Smooth muscle cell (in vitro differentiated cells): ENCODE data around the gene PRKAG3. TPM values are rescaled to one million over a fixed set of nuclear protein-coding genes. Genes with fewer than 3 reads are reported as not detected.

Experiments used
- DNase-seq: peaks from one replicate; lab custom pipeline; 2025; ENCODE audit not compliant: unreplicated experiment; lab: John Stamatoyannopoulos, UW
- H2AFZ ChIP-seq: fragments of 200-600 bp; sonication (generic); 2 replicates; pipeline ENCODE4 v1.6.0; 2016; ENCODE audit warnings: antibody characterized with exemption, low read depth, mild to moderate bottlenecking
- H3F3A ChIP-seq: fragments of 200-600 bp; sonication (generic); 2 replicates; pipeline ENCODE4 v1.6.0; 2017; ENCODE audit warnings: antibody characterized with exemption, low read depth
- H3K27ac ChIP-seq: fragments of 200-600 bp; sonication (generic); 2 replicates; pipeline ENCODE4 v1.5.1; 2016; ENCODE audit warnings: low read depth, mild to moderate bottlenecking
- H3K27me3 ChIP-seq: fragments of 200-600 bp; sonication (generic); 2 replicates; pipeline ENCODE4 v1.6.1; 2016; ENCODE audit warnings: low read depth, mild to moderate bottlenecking
- H3K36me3 ChIP-seq: fragments of 200-600 bp; sonication (generic); 2 replicates; pipeline ENCODE4 v1.5.1; 2016; ENCODE audit warnings: low read depth
- H3K4me1 ChIP-seq: fragments of 200-600 bp; sonication (generic); 2 replicates; pipeline ENCODE4 v1.5.1; 2016; ENCODE audit warnings: low read depth
- H3K4me2 ChIP-seq: fragments of 200-600 bp; sonication (generic); 2 replicates; pipeline ENCODE4 v1.6.0; 2016; ENCODE audit warnings: mild to moderate bottlenecking
- H3K4me3 ChIP-seq: fragments of 200-600 bp; sonication (generic); 2 replicates; pipeline ENCODE4 v1.5.1; 2016; ENCODE audit warnings: mild to moderate bottlenecking
- H3K79me2 ChIP-seq: fragments of 200-600 bp; sonication (generic); 2 replicates; pipeline ENCODE4 v1.6.0; 2016; ENCODE audit warnings: low read depth, mild to moderate bottlenecking
- H3K9ac ChIP-seq: fragments of 200-600 bp; sonication (generic); 2 replicates; pipeline ENCODE4 v1.6.0; 2016; ENCODE audit warnings: low read depth
- H3K9me3 ChIP-seq: fragments of 200-600 bp; sonication (generic); replicated peaks from 2 replicates; pipeline ENCODE4 v1.5.1; 2016; ENCODE audit warnings: low read depth
- H4K20me1 ChIP-seq: fragments of 200-600 bp; sonication (generic); 2 replicates; pipeline ENCODE4 v1.6.0; 2016; ENCODE audit warnings: low read depth
- WGBS: methylation state at CpG from one replicate; pipeline ENCODE4 v1.1.7; 2016; ENCODE audit warnings: low lambda C conversion rate; 5-methylcytosine and 5-hydroxymethylcytosine counted together
- polyA plus RNA-seq: library from polyadenylated mRNA; unstranded; fragments of >200 nt; fragmentation: Nextera tagmentation; extraction: Ambion mirVana; gene quantifications from 2 replicates; pipeline ENCODE4 v1.2.1, GENCODE V29; 2016
- total RNA-seq: library from RNA; depleted of rRNA; stranded (reverse); fragments of >200 nt; gene quantifications from 2 replicates; pipeline ENCODE4 v1.2.3, GENCODE V29; 2014
- TF ChIP-seq, protein P1 (sequence below): fragments of 200-600 bp; sonication (generic); IDR thresholded peaks from 2 replicates; pipeline ENCODE4 v1.5.1; 2017; ENCODE audit warnings: borderline replicate concordance, mild to moderate bottlenecking, antibody characterized with exemption; ENCODE audit not compliant: insufficient read depth, poor library complexity, severe bottlenecking

PRKAG3 gene
- total and polyA plus RNA-seq, 2 experiments from 2014 or later: not detected

DNA sequence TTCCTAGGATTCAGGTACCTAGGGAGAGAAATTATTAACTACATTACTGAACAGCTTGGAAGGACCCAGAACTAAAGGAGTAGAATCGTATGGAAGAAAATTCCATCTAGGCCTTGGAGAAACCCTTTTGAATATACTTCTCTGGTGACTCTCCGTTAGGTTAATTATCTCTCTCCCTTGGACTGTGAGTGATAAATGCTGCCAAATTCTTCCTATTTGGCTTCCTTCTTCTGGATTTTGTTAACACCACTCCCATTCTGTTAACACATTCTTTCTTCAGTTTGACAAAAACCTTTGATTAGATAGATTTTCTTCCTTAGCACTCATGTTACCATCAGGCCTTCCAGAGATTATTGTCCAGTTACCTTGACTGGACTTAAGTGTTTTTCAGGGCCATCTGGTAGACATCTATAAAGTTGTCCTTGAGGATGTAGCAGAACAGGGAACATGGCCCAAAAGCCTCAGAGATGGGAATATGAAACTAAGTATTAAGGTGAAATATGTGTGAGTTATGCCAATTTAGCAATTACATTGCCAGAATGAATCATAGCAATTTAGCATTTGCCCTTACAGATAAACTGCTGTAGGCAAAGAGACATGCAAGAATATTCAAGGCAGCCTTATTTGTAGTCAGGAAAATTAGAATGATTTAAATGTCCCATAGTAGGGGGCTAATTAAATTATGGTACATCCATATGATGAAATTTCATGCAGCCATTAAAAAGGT is 42.9 kb downstream of the PRKAG3 start:
- Histone ChIP-seq H3K9ac (no peak overlapping the region), H3K36me3 (no peaks in the 10 kb centered on the region), H3K4me3 (no peak overlapping the region), H3K4me2 (no peak overlapping the region), H3K27me3 (no peaks in the 10 kb centered on the region), H3F3A (no peaks in the 10 kb centered on the region), H3K79me2 (peaks cover 5% of the 10 kb centered on the region), H3K4me1 (no peaks in the 10 kb centered on the region), H4K20me1 (no peaks in the 10 kb centered on the region), H3K9me3 (no peaks in the 10 kb centered on the region), H2AFZ (no peak overlapping the region), H3K27ac (no peak overlapping the region)
- TF ChIP-seq, protein P1, sequence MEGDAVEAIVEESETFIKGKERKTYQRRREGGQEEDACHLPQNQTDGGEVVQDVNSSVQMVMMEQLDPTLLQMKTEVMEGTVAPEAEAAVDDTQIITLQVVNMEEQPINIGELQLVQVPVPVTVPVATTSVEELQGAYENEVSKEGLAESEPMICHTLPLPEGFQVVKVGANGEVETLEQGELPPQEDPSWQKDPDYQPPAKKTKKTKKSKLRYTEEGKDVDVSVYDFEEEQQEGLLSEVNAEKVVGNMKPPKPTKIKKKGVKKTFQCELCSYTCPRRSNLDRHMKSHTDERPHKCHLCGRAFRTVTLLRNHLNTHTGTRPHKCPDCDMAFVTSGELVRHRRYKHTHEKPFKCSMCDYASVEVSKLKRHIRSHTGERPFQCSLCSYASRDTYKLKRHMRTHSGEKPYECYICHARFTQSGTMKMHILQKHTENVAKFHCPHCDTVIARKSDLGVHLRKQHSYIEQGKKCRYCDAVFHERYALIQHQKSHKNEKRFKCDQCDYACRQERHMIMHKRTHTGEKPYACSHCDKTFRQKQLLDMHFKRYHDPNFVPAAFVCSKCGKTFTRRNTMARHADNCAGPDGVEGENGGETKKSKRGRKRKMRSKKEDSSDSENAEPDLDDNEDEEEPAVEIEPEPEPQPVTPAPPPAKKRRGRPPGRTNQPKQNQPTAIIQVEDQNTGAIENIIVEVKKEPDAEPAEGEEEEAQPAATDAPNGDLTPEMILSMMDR: no peak
- no peak for DNase-seq
- WGBS: 90% methylated on average over 2 of the region's 2 CpGs

DNA sequence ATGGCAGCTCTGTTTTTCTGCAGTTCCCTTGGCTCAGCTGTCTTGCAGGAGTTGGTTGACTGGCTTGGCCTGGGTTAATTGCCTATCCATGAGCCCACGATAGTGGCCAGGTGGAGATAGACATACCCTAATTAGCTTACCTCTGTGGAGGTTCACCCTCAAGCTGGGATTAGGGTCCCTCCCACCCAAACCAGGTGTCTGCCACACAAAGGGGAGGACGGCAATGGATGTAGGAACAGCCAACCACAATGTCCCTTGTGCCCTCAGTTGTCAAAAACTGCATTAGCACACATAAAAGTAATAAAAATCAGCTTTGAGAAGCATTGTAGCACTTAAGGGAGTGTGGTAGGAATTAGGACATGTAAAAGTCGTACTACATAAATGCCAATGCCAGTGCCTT is 45.5 kb downstream of the PRKAG3 start:
- H3K36me3 ChIP-seq: no peaks in the 10 kb centered on the region
- no peak overlapping the region for H3K9ac ChIP-seq
- WGBS: 95% methylated on average over 3 of the region's 3 CpGs
- H2AFZ ChIP-seq: no peak overlapping the region
- peaks cover 5% of the 10 kb centered on the region for H3K79me2 ChIP-seq
- H3K9me3 ChIP-seq: no peaks in the 10 kb centered on the region
- H4K20me1 ChIP-seq: no peaks in the 10 kb centered on the region
- no peak overlapping the region for H3K27ac ChIP-seq
- H3K4me1 ChIP-seq: peaks cover 4% of the 10 kb centered on the region
- H3K27me3 ChIP-seq: no peaks in the 10 kb centered on the region
- DNase-seq: no peak
- no peaks in the 10 kb centered on the region for H3F3A ChIP-seq
- no peak overlapping the region for H3K4me3 ChIP-seq
- TF ChIP-seq, protein P1: no peak
- no peak overlapping the region for H3K4me2 ChIP-seq

DNA sequence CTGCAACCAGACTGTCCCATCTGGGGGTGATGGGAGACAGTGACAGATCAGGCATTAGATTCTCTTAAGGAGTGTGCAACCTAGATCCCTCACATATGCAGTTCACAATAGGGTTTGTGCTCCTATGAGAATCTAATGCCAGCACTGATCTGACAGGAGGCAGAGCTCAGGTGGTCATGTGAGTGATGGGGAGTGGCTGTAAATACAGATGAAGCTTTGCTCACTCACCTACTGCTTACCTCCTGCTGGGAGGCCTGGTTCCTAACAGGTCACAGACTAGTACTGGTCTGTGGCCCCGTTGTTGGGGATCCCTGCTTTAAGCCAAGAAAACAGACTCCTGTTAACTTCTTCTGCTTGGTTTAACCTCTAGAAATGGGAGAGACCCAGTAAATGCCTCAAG is 46.5 kb downstream of the PRKAG3 start:
- H3K4me1 ChIP-seq: peaks cover 5% of the 10 kb centered on the region
- DNase-seq: no peak
- H2AFZ ChIP-seq: no peak overlapping the region
- H3K27ac ChIP-seq: no peak overlapping the region
- H3K79me2 ChIP-seq: peaks cover 5% of the 10 kb centered on the region
- no peak overlapping the region for H3K4me3 ChIP-seq
- no peaks in the 10 kb centered on the region for H3K9me3 ChIP-seq
- no peak overlapping the region for H3K4me2 ChIP-seq
- no peaks in the 10 kb centered on the region for H4K20me1 ChIP-seq
- H3K9ac ChIP-seq: no peak overlapping the region
- no peaks in the 10 kb centered on the region for H3K27me3 ChIP-seq
- TF ChIP-seq, protein P1: no peak
- H3F3A ChIP-seq: no peaks in the 10 kb centered on the region
- H3K36me3 ChIP-seq: no peaks in the 10 kb centered on the region
- WGBS: 90% methylated on average over 1 of the region's 1 CpG

DNA sequence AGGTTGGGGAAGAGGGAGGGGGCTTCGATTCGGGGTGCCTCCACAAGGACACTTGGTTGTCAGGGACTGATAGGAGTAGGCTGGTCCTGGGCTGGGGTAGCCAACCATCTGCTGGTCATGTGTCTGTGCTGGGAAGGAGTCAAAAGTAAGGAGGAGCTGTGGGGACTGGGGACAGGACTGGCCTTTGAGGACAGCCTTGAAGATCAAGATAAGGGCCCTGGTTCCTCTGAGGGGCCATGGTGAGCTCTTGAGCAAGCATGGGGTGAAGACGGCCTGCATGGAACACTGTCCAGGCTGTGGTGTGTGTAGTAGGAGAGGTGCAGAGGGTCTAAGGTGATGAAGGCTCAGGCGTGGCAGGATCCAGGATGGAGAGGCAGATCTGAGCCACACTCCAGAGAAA is 47.9 kb downstream of the PRKAG3 start:
- Histone ChIP-seq H3K9ac (no peak overlapping the region), H3K4me1 (peaks cover 5% of the 10 kb centered on the region), H3K27ac (no peak overlapping the region), H3K79me2 (peaks cover 5% of the 10 kb centered on the region), H3K27me3 (no peaks in the 10 kb centered on the region), H3K36me3 (no peaks in the 10 kb centered on the region), H3F3A (no peaks in the 10 kb centered on the region), H4K20me1 (no peaks in the 10 kb centered on the region), H3K9me3 (no peaks in the 10 kb centered on the region), H3K4me3 (peak overlapping the region; percentile 68), H2AFZ (no peak overlapping the region), H3K4me2 (peak overlapping the region; percentile 94)
- TF ChIP-seq, protein P1: no peak
- no peak for DNase-seq
- WGBS: 91% methylated on average over 4 of the region's 4 CpGs
